ENCODE data around the gene TRIM24.

TRIM24 gene

GRCh38 chr7:138581065-138581464 lies 121.0 kb downstream of the TRIM24 start:
- no peak for DNase-seq

GRCh38 chr7:138584283-138584682 lies 124.2 kb downstream of the TRIM24 start:
- DNase-seq = no peak

- no peak for DNase-seq
Observed at GRCh38 chr7:138584696-138585095, 124.6 kb downstream of the TRIM24 start.

- no peak for DNase-seq
Observed at GRCh38 chr7:138585283-138585993, 125.4 kb downstream of the TRIM24 start.

GRCh38 chr7:138587485-138587884 lies 127.4 kb downstream of the TRIM24 start:
- DNase-seq = no peak

GRCh38 chr7:138588986-138589385 lies 128.9 kb downstream of the TRIM24 start:
- no peak for DNase-seq

- no peak for DNase-seq
Observed at GRCh38 chr7:138590154-138590553, 130.1 kb downstream of the TRIM24 start.

GRCh38 chr7:138595454-138595853 lies 135.4 kb downstream of the TRIM24 start:
- DNase-seq = no peak

GRCh38 chr7:138602451-138602850 lies 142.4 kb downstream of the TRIM24 start:
- DNase-seq = no peak

GRCh38 chr7:138603549-138604318 lies 143.7 kb downstream of the TRIM24 start:
- DNase-seq = no peak

GRCh38 chr7:138606236-138606635 lies 146.2 kb downstream of the TRIM24 start:
- DNase-seq = no peak

GRCh38 chr7:138607216-138608126 lies 147.4 kb downstream of the TRIM24 start:
- DNase-seq = no peak

- DNase-seq = no peak
Observed at GRCh38 chr7:138608275-138608674, 148.2 kb downstream of the TRIM24 start.

GRCh38 chr7:138610671-138611170 lies 150.7 kb downstream of the TRIM24 start:
- no peak for DNase-seq

- no peak for DNase-seq
Observed at GRCh38 chr7:138613630-138614029, 153.6 kb downstream of the TRIM24 start.

GRCh38 chr7:138616085-138616484 lies 156.0 kb downstream of the TRIM24 start:
- DNase-seq = no peak

GRCh38 chr7:138618506-138618905 lies 158.4 kb downstream of the TRIM24 start:
- DNase-seq = no peak

GRCh38 chr7:138618933-138619332 lies 158.9 kb downstream of the TRIM24 start:
- DNase-seq = no peak

GRCh38 chr7:138622841-138623240 lies 162.8 kb downstream of the TRIM24 start:
- no peak for DNase-seq

GRCh38 chr7:138625084-138625848 lies 165.2 kb downstream of the TRIM24 start:
- DNase-seq = no peak

GRCh38 chr7:138625849-138626230 lies 165.8 kb downstream of the TRIM24 start:
- no peak for DNase-seq

GRCh38 chr7:138626846-138627245 lies 166.8 kb downstream of the TRIM24 start:
- DNase-seq = no peak

All from RPMI8226 (cell line).